SK-N-MC (cell line): Measurements from ENCODE around the gene KRTAP10-7.
"Not testable (repeated sequence)": the region's sequence is repeated elsewhere in the genome, so short reads cannot be mapped to it uniquely, and the experiment has no call there.

ENCODE experiments used
- EZH2 ChIP-seq: fragments of 200-600 bp; sonication (generic); IDR thresholded peaks from one replicate; pipeline ENCODE4 v1.6.1; 2017; ENCODE audit warnings: antibody characterized with exemption
- FOXP2 ChIP-seq: optimal IDR thresholded peaks from 2 replicates; pipeline ENCODE3; 2011; ENCODE audit warnings: mild to moderate bottlenecking, moderate library complexity; ENCODE audit not compliant: insufficient read depth; ENCODE audit errors: extremely low read length, control extremely low read depth
- POLR2AphosphoS5 ChIP-seq: IDR thresholded peaks from 2 replicates; pipeline ENCODE4 v1.6.1; 2012; ENCODE audit warnings: mild to moderate bottlenecking, low read depth, low read length, borderline replicate concordance

DNA sequence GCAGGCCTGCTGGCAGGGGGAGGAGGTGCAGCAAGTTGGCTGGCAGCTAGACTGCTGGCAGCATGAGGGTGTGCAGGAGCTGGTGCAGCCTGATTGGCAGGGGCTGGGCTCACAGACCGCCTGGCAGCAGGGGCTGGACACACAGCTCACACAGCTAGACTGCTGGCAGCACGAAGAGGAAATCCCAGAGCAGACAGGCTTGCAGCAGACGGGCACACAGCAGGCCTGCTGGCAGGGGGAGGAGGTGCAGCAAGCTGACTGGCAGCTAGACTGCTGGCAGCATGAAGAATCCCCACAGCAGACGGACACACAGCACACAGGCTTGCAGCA is 8.6 kb upstream of the KRTAP10-7 start:
- not testable (repeated sequence) for TF ChIP-seq POLR2AphosphoS5, EZH2, FOXP2
